ENCODE data around the gene TGFBR3.

TGFBR3 gene

GRCh38 chr1:91732291-91733107, 153.5 kb downstream of the TGFBR3 start:
- no peaks in the 10 kb centered on the region for H3K27me3 ChIP-seq (ENCODE audit: control insufficient read depth, insufficient read depth, low read length)
- peak overlapping the region; percentile 6 for H3K4me2 ChIP-seq (ENCODE audit: low read length)
- no peak overlapping the region for H3K9ac ChIP-seq (ENCODE audit: low read depth, low read length)
- H3K36me3 ChIP-seq (ENCODE audit: insufficient read depth, low read length), result no peaks in the 10 kb centered on the region
- peaks cover 48% of the 10 kb centered on the region for H3K4me1 ChIP-seq (ENCODE audit: control insufficient read depth, insufficient read depth, low read length)
- no peak overlapping the region for H3K4me3 ChIP-seq (ENCODE audit: low read length)
- no peaks in the 10 kb centered on the region for H3K9me3 ChIP-seq (replicated peaks; ENCODE audit: low read length)

GRCh38 chr1:91731815-91732214, 154.1 kb downstream of the TGFBR3 start:
- Histone ChIP-seq H3K4me3 (ENCODE audit: low read length) (no peak overlapping the region), H3K4me1 (ENCODE audit: control insufficient read depth, insufficient read depth, low read length) (peaks cover 46% of the 10 kb centered on the region), H3K9me3 (replicated peaks; ENCODE audit: low read length) (no peaks in the 10 kb centered on the region), H3K36me3 (ENCODE audit: insufficient read depth, low read length) (peaks cover 5% of the 10 kb centered on the region), H3K9ac (ENCODE audit: low read depth, low read length) (no peak overlapping the region), H3K27me3 (ENCODE audit: control insufficient read depth, insufficient read depth, low read length) (no peaks in the 10 kb centered on the region), H3K4me2 (ENCODE audit: low read length) (peak overlapping the region; percentile 6)

- Histone ChIP-seq H3K4me1 (ENCODE audit: control insufficient read depth, insufficient read depth, low read length) (peaks cover 46% of the 10 kb centered on the region), H3K9ac (ENCODE audit: low read depth, low read length) (no peak overlapping the region), H3K36me3 (ENCODE audit: insufficient read depth, low read length) (peaks cover 5% of the 10 kb centered on the region), H3K9me3 (replicated peaks; ENCODE audit: low read length) (no peaks in the 10 kb centered on the region), H3K4me2 (ENCODE audit: low read length) (peak overlapping the region; percentile 6), H3K27me3 (ENCODE audit: control insufficient read depth, insufficient read depth, low read length) (no peaks in the 10 kb centered on the region), H3K4me3 (ENCODE audit: low read length) (no peak overlapping the region)
Observed at GRCh38 chr1:91730801-91731732, 154.9 kb downstream of the TGFBR3 start.

GRCh38 chr1:91729621-91730358, 156.2 kb downstream of the TGFBR3 start:
- H3K27me3 ChIP-seq (ENCODE audit: control insufficient read depth, insufficient read depth, low read length), result no peaks in the 10 kb centered on the region
- H3K4me2 ChIP-seq (ENCODE audit: low read length), result no peak overlapping the region
- H3K36me3 ChIP-seq (ENCODE audit: insufficient read depth, low read length), result peaks cover 5% of the 10 kb centered on the region
- H3K4me3 ChIP-seq (ENCODE audit: low read length), result no peak overlapping the region
- H3K4me1 ChIP-seq (ENCODE audit: control insufficient read depth, insufficient read depth, low read length), result peaks cover 48% of the 10 kb centered on the region
- no peak overlapping the region for H3K9ac ChIP-seq (ENCODE audit: low read depth, low read length)
- no peaks in the 10 kb centered on the region for H3K9me3 ChIP-seq (replicated peaks; ENCODE audit: low read length)

- no peak overlapping the region for H3K4me3 ChIP-seq (ENCODE audit: low read length)
- H3K4me2 ChIP-seq (ENCODE audit: low read length), result no peak overlapping the region
- H3K9ac ChIP-seq (ENCODE audit: low read depth, low read length), result no peak overlapping the region
- H3K36me3 ChIP-seq (ENCODE audit: insufficient read depth, low read length), result peaks cover 5% of the 10 kb centered on the region
- H3K9me3 ChIP-seq (replicated peaks; ENCODE audit: low read length), result no peaks in the 10 kb centered on the region
- peaks cover 44% of the 10 kb centered on the region for H3K4me1 ChIP-seq (ENCODE audit: control insufficient read depth, insufficient read depth, low read length)
- no peaks in the 10 kb centered on the region for H3K27me3 ChIP-seq (ENCODE audit: control insufficient read depth, insufficient read depth, low read length)
Observed at GRCh38 chr1:91727763-91728162, 158.2 kb downstream of the TGFBR3 start.

GRCh38 chr1:91725989-91726721, 159.8 kb downstream of the TGFBR3 start:
- peak overlapping the region; percentile 76 for H3K9ac ChIP-seq (ENCODE audit: low read depth, low read length)
- peak overlapping the region; percentile 77 for H3K4me2 ChIP-seq (ENCODE audit: low read length)
- H3K9me3 ChIP-seq (replicated peaks; ENCODE audit: low read length), result no peaks in the 10 kb centered on the region
- H3K4me1 ChIP-seq (ENCODE audit: control insufficient read depth, insufficient read depth, low read length), result peaks cover 28% of the 10 kb centered on the region
- no peaks in the 10 kb centered on the region for H3K27me3 ChIP-seq (ENCODE audit: control insufficient read depth, insufficient read depth, low read length)
- peaks cover 5% of the 10 kb centered on the region for H3K36me3 ChIP-seq (ENCODE audit: insufficient read depth, low read length)
- H3K4me3 ChIP-seq (ENCODE audit: low read length), result peak overlapping the region; percentile 42

GRCh38 chr1:91725618-91725988, 160.3 kb downstream of the TGFBR3 start:
- H3K36me3 ChIP-seq (ENCODE audit: insufficient read depth, low read length), result peaks cover 7% of the 10 kb centered on the region
- no peaks in the 10 kb centered on the region for H3K27me3 ChIP-seq (ENCODE audit: control insufficient read depth, insufficient read depth, low read length)
- no peak overlapping the region for H3K4me3 ChIP-seq (ENCODE audit: low read length)
- H3K9me3 ChIP-seq (replicated peaks; ENCODE audit: low read length), result no peaks in the 10 kb centered on the region
- H3K4me2 ChIP-seq (ENCODE audit: low read length), result peak overlapping the region; percentile 77
- peak overlapping the region; percentile 53 for H3K9ac ChIP-seq (ENCODE audit: low read depth, low read length)
- peaks cover 22% of the 10 kb centered on the region for H3K4me1 ChIP-seq (ENCODE audit: control insufficient read depth, insufficient read depth, low read length)

- no peaks in the 10 kb centered on the region for H3K27me3 ChIP-seq (ENCODE audit: control insufficient read depth, insufficient read depth, low read length)
- H3K4me1 ChIP-seq (ENCODE audit: control insufficient read depth, insufficient read depth, low read length), result peaks cover 21% of the 10 kb centered on the region
- no peaks in the 10 kb centered on the region for H3K9me3 ChIP-seq (replicated peaks; ENCODE audit: low read length)
- H3K36me3 ChIP-seq (ENCODE audit: insufficient read depth, low read length), result peaks cover 7% of the 10 kb centered on the region
- H3K4me2 ChIP-seq (ENCODE audit: low read length), result no peak overlapping the region
- H3K4me3 ChIP-seq (ENCODE audit: low read length), result no peak overlapping the region
- no peak overlapping the region for H3K9ac ChIP-seq (ENCODE audit: low read depth, low read length)
Observed at GRCh38 chr1:91724644-91725043, 161.3 kb downstream of the TGFBR3 start.

- Histone ChIP-seq H3K4me1 (ENCODE audit: control insufficient read depth, insufficient read depth, low read length) (peaks cover 21% of the 10 kb centered on the region), H3K27me3 (ENCODE audit: control insufficient read depth, insufficient read depth, low read length) (no peaks in the 10 kb centered on the region), H3K9ac (ENCODE audit: low read depth, low read length) (no peak overlapping the region), H3K4me2 (ENCODE audit: low read length) (no peak overlapping the region), H3K4me3 (ENCODE audit: low read length) (no peak overlapping the region), H3K36me3 (ENCODE audit: insufficient read depth, low read length) (peaks cover 9% of the 10 kb centered on the region), H3K9me3 (replicated peaks; ENCODE audit: low read length) (no peaks in the 10 kb centered on the region)
Observed at GRCh38 chr1:91724231-91724630, 161.7 kb downstream of the TGFBR3 start.

GRCh38 chr1:91720044-91720443, 165.9 kb downstream of the TGFBR3 start:
- H3K9ac ChIP-seq (ENCODE audit: low read depth, low read length), result no peak overlapping the region
- no peak overlapping the region for H3K4me3 ChIP-seq (ENCODE audit: low read length)
- H3K9me3 ChIP-seq (replicated peaks; ENCODE audit: low read length), result no peaks in the 10 kb centered on the region
- H3K4me2 ChIP-seq (ENCODE audit: low read length), result no peak overlapping the region
- H3K27me3 ChIP-seq (ENCODE audit: control insufficient read depth, insufficient read depth, low read length), result no peaks in the 10 kb centered on the region
- H3K36me3 ChIP-seq (ENCODE audit: insufficient read depth, low read length), result peaks cover 16% of the 10 kb centered on the region
- H3K4me1 ChIP-seq (ENCODE audit: control insufficient read depth, insufficient read depth, low read length), result no peaks in the 10 kb centered on the region
